Glomerular endothelial cell (primary cell): ENCODE measurements around the gene MLX. TPM values are rescaled to one million over a fixed set of nuclear protein-coding genes. Genes with fewer than 3 reads are reported as not detected.
A peak's percentile ranks its signal among the peaks of the same experiment; 100 is the strongest.
"Not testable (repeated sequence)": the region's sequence is repeated elsewhere in the genome, so short reads cannot be mapped to it uniquely, and the experiment has no call there.

Experiments
- DNase-seq: peaks from one replicate; pipeline ENCODE4 v3.0.0-alpha.2; 2011; ENCODE audit warnings: low read depth, low spot score; ENCODE audit errors: extremely low read depth
- total RNA-seq: library from RNA; depleted of rRNA; stranded (reverse); fragments of >200 nt; gene quantifications from 2 replicates; pipeline ENCODE4 v1.2.3, GENCODE V29; 2015

The MLX gene
- total RNA-seq, 1 donor from 2014 or later: 30.0 TPM

DNA sequence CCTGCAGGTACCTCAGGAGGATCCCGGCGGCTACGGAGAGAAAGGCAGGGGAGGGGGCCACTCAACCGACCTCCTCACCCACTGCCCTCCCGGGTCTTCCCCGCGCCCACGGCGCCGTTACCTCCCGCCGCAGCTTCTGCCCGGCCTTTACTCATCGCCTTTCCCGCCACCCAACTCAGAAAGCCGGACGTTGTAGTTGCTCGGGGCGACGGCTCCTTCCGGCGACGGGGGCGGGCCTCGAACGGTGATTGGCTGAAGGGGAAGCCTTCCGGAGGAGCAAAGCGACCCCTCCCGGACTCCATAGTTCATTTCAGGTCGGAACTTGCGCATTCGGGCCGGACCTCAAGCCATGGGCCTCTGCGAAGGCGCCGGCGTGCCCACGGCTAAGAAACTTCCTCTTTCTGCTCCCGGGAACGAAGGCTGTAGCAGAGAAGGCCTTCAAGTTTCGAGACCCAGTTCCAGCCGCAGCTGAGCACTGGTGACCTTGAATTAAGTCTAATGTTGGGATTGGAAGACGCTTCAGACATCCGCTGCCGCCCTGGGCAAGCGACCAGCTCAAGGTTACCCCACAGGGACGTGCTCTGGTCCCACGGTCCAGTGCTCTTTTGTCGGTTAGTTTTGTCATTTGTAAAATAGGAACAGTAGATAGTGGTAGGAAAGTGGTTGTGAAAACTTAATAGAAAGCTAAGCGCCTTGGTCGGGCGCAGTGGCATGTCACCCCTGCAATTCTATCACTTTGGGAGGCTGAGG lies 10.8 kb downstream of the MLX start, which contains the start of gene PSMC3IP:
Gene PSMC3IP, minus strand, starts transcription at position 198 of the 750 bp plus-strand sequence. Its CDS starts 43 bp downstream, at position 155.
- peak; percentile 68 for DNase-seq

DNA sequence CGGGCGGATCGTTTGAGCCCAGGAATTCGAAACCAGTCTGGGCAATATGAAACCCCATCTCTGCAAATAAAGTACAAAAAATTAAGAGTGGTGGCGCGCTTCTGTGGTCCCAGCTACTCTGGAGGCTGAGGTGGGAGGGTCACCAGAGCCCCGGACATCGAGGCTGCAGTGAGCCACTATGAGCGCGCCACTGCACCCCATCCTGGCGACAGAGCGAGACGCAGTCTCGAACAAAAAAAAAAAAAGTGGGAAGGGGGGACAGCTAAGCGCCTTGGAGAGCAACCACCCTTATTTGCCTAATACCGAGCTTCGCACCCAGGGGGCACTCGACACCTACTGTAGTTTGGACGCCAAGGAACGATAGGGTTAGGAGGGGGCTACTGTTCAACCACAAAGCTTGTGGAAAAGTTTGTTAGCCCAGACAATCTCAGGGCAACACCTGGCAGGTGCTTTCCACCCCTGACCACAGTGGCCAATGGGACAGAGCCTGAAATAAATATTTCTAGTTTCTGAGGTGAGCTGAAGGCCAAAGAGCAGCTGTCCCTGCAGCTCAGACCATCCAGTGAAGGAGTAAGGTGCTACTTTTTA lies 11.5 kb downstream of the MLX start:
- DNase-seq: no peak

DNA sequence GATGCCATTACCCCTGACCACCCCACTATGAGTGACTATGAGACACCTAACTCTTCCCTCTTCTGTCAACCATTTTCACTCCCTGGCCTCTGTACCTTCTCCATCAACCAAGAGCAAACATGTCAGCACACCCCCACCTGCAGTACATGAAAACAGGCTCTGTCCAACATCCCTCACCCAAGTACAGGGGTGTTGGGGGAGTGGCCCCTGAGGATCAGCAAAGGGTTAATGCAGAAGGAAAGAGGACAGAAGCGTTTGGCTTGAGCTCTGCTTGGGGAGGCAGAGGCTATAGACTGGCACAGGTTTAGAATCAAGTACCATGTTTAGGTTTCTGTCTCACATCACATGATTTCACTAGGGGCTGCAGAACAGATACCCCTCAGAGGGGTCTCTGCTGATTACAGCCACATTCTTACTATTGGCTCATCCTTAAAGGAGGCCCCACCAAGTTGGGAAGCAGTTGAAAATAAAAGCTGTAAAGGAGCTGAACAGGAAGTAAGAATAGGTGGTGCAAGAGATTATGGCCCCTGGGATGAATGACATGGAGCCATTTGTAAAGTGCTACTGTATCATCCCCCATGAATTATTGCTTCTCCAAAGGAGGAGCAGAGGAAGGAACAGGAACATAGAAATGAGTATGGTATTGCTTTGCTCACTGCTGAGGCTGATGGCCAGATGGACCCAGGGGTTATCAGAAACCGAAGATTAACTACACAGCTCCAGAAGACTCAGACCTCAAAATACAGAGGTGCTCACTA lies 13.1 kb downstream of the MLX start:
- DNase-seq: no peak

DNA sequence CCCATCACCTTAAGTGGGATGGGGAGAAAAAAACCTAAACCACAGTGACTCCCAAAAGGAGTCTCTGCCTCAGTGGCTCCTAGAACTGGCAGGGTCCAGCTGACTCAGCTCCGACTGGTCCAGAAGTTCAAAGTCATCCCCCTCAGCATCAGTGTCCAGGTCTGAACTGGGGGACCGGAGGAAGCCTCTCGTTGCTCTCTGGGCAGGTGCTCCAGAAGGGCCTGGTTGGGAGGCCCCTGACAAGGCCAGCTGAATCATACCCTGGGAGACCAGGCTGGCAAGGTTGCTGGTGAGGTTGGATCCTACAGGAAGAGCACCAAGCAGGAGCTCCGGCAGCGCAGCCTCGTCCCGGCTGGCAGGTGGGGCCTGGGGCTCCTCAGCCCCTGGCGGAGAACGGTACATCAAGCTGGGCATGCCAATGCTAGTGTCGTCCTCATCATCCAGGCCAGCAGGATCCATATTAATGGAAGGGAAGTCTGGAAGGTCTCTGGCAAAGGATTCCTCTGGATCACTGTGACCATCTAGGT lies 14.9 kb downstream of the MLX start:
- no peak for DNase-seq

DNA sequence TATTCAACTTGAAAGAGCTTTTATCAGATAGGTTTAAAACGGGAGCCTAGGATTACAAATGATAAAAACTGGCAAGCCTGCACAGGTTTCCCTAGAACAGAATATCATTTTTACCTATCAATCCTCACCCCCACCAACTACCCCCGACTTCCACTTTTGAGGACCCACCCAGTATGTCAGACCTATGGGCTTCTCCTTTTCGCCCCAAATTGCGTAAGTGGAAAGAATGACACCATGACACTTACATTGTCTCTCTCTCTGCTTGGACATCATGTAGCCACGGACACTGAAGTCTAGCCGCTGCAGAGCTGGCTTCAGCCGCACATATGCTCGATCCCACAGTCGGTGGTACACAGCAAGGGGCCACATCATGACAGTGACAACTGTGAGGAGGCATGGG lies 18.0 kb downstream of the MLX start:
- no peak for DNase-seq

DNA sequence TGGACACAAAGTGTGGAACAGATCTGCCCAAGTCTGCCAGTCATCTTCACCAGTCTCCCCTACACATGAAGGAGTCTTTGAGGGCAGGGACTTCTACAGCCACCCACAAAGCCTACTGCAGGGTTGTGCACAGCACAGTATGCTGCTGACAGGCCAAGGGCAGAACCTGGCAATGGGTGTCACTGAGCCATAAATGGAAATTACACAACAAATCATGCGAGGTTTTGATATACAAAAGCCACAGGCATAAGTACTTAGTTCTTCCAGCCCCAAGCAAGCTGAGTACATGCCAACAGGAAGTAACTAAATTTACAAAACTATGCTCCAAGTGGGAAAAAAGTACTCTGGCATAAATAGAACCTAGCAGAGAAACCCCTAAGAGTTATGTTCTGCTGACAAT lies 18.5 kb downstream of the MLX start:
- no peak for DNase-seq

DNA sequence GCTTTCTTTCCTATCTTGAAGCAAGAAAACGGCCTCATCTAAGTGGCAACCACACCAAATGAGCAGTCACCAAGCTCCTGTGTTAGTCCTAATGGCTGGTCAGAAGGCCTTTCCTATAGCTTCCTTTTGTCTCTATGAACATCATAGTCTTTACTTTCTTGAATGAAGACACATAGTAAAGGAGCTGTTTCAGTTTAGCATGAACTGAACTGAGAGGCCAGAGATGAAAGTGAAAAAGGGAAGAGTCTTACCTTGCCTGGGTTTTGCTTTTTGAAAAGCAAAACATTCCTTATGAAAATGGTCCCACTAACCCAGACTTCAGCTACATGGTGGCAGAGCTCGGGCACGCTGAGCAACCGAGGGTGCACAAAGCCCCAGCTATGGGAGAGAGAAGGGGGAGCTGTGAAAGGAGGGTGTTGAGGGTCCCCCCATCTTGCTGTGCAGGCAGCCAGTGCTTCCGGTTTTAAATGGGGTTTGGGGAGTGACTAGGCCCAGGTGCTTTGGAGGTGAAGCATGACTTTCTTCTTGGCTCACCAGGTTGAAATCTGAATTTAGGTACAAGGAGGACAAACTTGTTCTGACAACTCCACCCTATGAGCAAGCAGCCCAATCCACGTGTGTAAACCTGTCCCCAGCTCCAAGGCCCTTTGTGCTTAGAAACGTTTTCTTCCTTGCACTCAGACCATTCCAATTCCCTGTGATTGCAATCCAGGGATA lies 19.8 kb downstream of the MLX start:
- no peak for DNase-seq

DNA sequence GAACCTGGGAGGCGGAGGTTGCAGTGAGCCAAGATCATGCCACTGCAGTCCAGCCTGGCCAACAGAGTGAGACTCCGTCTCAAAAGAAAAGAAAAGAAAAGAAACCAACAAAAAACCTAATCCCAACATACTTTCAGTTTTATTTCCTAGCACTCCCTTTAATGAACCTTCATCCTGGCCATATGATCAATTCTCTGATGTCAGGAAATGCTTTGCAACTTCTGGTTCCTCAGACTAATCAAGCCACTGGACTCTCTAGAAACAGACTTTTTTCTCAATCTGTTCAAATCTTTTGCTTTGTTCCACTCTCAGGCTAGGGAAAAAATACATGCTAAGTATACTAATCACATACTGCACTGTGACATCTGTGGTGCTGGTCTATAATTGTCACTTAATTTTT lies 24.0 kb downstream of the MLX start:
- DNase-seq: no peak

DNA sequence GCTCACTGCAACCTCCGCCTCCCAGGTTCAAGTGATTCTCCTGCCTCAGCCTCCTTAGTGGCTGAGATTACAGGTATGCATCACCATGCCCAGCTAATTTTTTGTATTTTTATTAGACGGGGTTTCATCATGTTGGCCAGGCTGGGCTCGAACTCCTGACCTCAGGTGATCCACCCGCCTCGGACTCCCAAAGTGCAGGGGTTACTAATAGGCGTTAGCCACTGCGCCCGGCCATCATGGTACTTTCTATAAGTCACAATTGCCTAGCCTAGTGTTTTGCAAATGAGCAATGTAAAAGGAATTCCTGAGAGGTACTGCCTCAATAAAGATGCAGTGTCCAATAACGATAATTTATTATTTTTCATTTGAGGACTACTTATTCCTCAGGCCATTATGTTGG lies 24.5 kb downstream of the MLX start:
- no peak for DNase-seq

DNA sequence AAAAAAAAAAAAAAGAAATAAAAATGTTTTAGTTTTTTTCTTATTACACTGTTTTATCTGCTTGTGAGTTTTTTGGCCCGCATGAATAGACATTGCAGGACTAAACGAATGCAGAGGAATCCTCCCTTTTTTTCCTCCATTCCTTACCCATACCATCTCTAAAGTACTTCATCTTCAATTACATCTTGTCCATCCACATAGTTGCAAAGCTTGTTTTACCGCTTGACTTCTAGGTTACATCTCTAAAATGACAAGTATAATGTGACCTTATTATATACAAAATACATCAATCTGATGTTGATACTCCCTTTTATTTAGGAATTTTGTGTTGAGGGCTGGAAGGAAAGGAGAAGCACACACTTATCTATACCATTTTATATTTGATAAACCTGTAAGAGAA lies 29.5 kb downstream of the MLX start:
- DNase-seq: no peak

DNA sequence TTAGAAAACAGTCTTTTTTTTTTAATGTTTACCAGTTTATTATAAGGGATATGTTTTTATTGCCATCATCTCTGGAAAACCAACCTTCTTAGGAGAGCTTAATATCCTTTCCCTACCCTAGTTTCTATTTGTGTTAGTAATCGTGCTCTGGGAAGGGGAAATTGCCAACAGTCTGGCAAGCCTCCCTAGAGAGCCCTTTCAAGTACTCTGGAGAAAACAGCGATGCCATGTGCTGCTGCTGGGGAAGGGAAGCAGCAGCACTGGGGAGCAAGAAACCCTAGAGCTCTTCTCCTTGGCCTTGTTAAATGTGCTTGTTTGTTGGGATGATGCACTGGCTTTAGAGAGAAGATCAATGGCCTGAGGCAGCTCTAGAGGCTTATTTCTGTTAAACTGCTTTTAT lies 32.0 kb downstream of the MLX start:
- DNase-seq: no peak

DNA sequence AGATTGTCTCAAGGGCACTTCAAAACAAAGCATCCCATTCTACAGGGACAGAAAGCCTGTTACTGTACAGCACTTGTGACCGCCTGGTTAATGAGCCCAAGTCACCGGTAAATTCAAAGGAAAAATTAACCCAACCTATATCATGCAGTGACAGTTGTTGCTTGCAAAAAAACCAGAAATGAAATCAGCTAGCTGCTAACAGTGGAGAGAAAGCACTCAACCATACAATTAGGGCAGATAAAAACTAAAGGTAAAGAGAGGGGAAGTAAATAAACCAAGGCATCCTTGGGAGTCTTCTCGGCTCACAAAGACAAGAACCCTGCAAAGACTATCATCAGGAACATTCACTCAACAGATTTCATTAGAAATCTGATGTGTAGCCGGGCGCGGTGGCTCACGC lies 36.4 kb downstream of the MLX start:
- no peak for DNase-seq

DNA sequence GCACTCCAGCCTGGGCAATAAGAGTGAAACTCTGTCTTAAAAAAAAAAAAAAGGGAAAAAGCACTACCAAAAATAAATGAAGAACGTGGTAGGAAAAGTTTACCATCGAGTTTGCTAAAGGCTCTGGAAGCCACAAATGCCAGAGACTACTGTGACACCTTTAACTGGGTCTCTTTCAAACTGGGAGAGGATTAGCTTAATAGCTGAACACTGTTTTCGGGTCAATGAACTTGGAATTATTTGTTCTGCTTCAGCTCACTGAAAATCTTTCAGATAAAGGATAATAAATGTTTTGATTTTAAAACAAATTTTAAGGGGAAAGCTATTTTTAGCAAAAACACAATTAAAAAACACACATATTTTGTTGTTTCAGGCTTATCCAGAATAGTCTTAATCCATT lies 40.9 kb downstream of the MLX start:
- DNase-seq: no peak

DNA sequence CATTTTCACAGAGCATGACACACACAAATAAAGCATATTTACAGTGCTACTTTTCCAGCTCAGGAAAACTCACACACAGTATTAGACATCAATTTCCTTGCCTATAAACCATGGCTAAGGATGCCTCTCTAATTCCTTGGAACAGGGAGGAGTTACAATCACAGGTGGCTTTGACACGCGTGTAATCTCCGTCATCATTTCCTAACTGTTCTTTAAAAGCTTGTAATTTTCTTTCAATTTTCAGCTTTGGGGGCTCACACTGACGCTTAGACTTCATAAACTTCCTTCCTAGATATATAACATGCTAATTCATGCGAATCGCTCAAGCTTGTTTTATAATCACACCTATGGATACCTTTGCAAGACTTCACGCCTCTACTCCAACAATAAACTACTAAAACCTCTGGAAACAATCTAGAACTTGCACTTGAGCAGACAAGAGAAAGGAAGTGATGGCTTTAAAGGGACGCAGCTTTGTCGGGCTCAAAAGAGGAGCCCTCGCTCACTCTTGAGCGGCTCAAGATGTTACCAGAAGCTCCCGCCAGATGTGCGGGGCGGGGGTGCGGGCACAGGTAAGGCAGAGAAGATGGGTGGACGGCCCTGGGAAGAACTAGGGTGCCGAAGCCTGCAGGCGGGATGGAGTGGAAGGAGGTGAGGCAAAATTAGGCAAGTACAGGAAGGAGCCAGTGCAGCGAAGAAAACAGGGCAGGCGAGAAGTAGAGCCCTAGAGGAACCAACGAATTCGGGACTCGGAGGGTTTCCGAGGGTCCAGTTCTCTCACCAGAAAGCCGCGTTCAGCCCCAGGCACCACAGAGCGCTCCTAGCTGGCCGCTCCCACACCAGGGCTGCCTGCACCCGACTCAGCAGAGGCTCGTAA lies 41.6 kb downstream of the MLX start:
- DNase-seq: no peak

DNA sequence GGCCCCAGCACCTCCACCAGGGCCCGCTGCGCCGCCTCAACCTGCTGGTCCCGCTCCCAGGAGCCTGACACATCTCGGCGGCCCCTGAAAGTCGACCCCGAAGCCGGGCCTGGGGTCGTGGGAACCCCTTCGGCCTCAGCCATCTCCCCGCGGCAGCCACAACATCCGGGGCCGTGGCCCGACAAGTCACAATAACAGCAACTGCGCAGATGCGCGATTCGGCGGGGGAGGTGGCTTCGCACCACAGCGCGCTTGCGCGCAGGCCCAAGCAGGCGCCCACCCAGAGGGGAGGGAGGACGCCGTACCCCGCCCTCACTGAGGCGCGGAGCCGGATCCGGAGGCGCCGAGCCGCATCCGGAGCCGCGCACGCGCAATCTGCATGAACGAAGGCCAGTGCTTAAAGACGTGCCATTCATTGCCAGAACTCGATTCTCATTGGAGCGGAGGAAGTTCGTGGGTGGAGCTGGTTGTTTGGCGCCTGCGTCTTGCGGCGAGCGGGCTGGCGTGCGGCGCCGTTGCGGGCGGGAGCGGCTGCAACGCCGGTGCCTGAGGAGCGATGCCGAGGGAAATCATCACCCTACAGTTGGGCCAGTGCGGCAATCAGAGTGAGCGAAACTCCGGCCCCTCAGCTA lies 42.4 kb downstream of the MLX start, which contains the start of the genes RETREG3 and TUBG1:
Gene RETREG3, minus strand, starts transcription at position 193 of the 632 bp plus-strand sequence. Its CDS starts 50 bp downstream, at position 143.
Gene TUBG1, plus strand, starts transcription at position 502 of the 632 bp plus-strand sequence. Its CDS starts 55 bp downstream, at position 557.
- peak; percentile 89 for DNase-seq

DNA sequence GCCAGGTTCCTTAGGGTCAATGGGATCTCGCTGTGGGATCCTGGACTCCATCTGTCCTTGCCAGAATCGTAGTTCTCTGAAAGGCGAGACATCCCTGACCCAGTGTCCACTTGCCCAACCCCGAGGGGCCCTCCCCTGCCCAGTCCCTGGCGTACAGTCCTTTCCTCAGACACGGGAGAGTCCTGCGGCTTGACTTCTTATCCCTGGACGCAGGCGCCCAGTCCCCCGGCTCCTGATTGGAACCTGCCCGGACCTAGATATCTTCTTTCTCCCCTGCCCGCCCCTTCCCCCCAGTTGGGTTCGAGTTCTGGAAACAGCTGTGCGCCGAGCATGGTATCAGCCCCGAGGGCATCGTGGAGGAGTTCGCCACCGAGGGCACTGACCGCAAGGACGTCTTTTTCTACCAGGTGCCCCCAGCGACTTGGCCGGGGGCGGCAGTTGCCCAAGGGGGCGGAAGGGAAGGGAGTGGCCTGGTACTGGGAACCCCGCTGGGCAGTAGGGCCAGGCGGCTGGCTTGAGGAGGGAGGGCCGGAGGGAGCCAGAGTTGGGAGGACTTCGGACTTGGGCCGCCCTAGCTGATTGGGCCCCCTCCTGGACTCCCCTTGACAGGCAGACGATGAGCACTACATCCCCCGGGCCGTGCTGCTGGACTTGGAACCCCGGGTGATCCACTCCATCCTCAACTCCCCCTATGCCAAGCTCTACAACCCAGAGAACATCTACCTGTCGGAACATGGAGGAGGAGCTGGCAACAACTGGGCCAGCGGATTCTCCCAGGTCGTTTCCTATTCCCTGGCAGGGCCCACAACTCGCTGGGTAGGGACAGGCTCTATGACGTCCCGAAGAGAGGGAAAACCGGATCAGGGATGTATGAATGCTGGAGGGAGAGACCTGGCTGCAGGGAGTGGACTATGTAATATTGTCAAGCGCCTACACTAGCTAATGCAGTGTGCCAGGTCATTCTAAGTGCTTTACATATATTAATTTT lies 43.2 kb downstream of the MLX start:
- not testable (repeated sequence) for DNase-seq

DNA sequence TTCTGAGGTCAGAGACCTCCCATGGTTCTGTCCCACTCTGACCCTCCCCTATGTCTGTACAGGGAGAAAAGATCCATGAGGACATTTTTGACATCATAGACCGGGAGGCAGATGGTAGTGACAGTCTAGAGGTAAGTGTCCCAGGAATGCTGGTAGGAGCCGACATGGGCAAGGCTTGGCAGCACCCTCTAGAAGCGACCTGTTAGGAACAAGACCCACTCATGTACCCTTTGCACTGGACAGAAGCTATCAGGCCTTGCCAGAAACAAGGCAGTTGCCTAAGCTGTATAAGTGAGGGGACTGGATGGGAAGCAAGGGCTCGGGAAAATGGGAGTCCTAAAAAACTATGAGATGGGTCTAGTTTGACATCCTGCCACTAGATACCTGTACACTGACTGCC lies 45.1 kb downstream of the MLX start:
- DNase-seq: no peak

DNA sequence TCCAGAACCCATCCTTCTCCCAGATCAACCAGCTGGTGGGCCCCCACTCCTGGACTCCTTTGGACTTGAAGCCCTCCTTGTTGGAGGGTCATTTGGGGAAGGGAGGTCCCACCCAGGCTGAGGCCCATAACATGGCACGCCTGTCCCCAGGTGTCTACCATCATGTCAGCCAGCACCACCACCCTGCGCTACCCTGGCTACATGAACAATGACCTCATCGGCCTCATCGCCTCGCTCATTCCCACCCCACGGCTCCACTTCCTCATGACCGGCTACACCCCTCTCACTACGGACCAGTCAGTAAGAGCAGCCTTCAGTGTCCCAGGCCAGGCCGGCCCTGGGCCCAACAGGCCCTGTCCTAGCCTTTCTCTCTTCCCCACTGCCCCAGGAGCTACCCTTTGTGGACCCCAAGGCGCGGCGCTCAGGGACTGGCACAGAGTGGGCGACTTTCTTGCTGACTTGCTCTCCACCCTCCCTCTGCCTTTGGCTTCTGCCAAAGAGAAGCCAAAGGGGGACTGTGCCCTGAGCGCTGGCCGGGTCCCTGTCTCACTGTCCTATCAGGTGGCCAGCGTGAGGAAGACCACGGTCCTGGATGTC lies 46.9 kb downstream of the MLX start:
- DNase-seq: no peak
